CD4-positive, alpha-beta T cell (primary cell): ENCODE measurements around the gene NXPH1. TPM values are rescaled to one million over a fixed set of nuclear protein-coding genes. Genes with fewer than 3 reads are reported as not detected.

Experiments used
- ATAC-seq: fragments of 200-7000 bp; cut with Tn5 transposase; one replicate; pipeline ENCODE4 v1.10.0; 2022; ENCODE audit warnings: mild to moderate bottlenecking; ENCODE audit not compliant: poor library complexity
- CTCF ChIA-PET: fragments of 350-600 bp; sonication (Branson Sonifier 250); formaldehyde crosslinking; loops from one replicate; lab custom pipeline; 2021; ENCODE audit warnings: antibody characterized with exemption, inconsistent platforms; lab: Charles Lee
- POLR2A ChIA-PET: fragments of 350-600 bp; sonication (Branson Sonifier 250); formaldehyde crosslinking; loops from one replicate; lab custom pipeline; 2021; ENCODE audit warnings: antibody characterized with exemption, inconsistent platforms; lab: Charles Lee
- DNase-seq, 14 experiments: peaks; one replicate each; pipeline ENCODE4 v3.0.0-alpha.2; 2013 to 2020; ENCODE audit warnings: mixed read lengths in 2 of 14
- H3K27ac ChIP-seq, 2 donors: one replicate each; pipeline versions ENCODE4 v1.5.1 to v1.7.0; 2013; ENCODE audit warnings: low read length in 2 of 2, low read depth in 1 of 2, mild to moderate bottlenecking in 1 of 2
- H3K27me3 ChIP-seq, 2 experiments: 1 replicate in 1 of 2; 2 replicates in 1 of 2; pipeline versions ENCODE4 v1.6.1 to v1.7.0; 2013; ENCODE audit warnings: low read length in 2 of 2, control low read depth in 1 of 2, mild to moderate bottlenecking in 1 of 2, moderate library complexity in 1 of 2; ENCODE audit not compliant: insufficient read depth in 2 of 2, control insufficient read depth in 1 of 2
- H3K36me3 ChIP-seq: one replicate; pipeline ENCODE4 v1.6.1; 2013; ENCODE audit warnings: low read length, control low read depth; ENCODE audit not compliant: insufficient read depth
- H3K4me1 ChIP-seq: one replicate; pipeline ENCODE4 v1.6.1; 2013; ENCODE audit warnings: low read length, control low read depth; ENCODE audit not compliant: insufficient read depth
- H3K4me3 ChIP-seq: one replicate; pipeline ENCODE4 v1.5.1; 2013; ENCODE audit warnings: mild to moderate bottlenecking, low read length, moderate library complexity
- H3K9me3 ChIP-seq, 2 experiments: 1 replicate in 1 of 2; 2 replicates in 1 of 2; pipeline versions ENCODE4 v1.6.1 to v1.7.0; 2013; ENCODE audit warnings: low read length in 2 of 2, mild to moderate bottlenecking in 2 of 2, control low read depth in 1 of 2, moderate library complexity in 1 of 2; ENCODE audit not compliant: control insufficient read depth in 1 of 2, insufficient read depth in 1 of 2
- H3K27ac Mint-ChIP-seq: one replicate; pipeline ENCODE4 v1.8.0; 2020; ENCODE audit warnings: mixed read lengths
- H3K27me3 Mint-ChIP-seq: one replicate; pipeline ENCODE4 v1.8.0; 2021; ENCODE audit warnings: mixed read lengths
- H3K36me3 Mint-ChIP-seq: one replicate; pipeline ENCODE4 v1.8.0; 2021; ENCODE audit warnings: low read depth, mixed read lengths
- H3K4me1 Mint-ChIP-seq: one replicate; pipeline ENCODE4 v1.8.0; 2021; ENCODE audit warnings: low read depth, mixed read lengths
- H3K4me3 Mint-ChIP-seq: one replicate; pipeline ENCODE4 v1.8.0; 2020; ENCODE audit warnings: mild to moderate bottlenecking, mixed read lengths
- H3K9me3 Mint-ChIP-seq: one replicate; pipeline ENCODE4 v1.8.0; 2020; ENCODE audit warnings: mixed read lengths
- intact Hi-C, 2 experiments: fragments of 100-400 bp; cut with DNase I in 1 of 2; cut with micrococcal nuclease in 1 of 2; formaldehyde crosslinking; loops; one replicate each; pipeline versions ENCODE4 v1.15.1 to v1.9.0; 2023 to 2025; cut with DNase I, micrococcal nuclease
- total RNA-seq, 174 experiments: library from RNA in 2 of 174; stranded (reverse) in 2 of 174; gene quantifications; one replicate each; pipeline ENCODE4 v1.2.3 and lab custom pipeline; 2021 to 2026
- TF ChIP-seq, protein P1 (sequence below): fragments of 200-600 bp; IDR thresholded peaks from one replicate; pipeline ENCODE4 v1.8.0; 2022; ENCODE audit warnings: antibody characterized with exemption, mild to moderate bottlenecking

Gene NXPH1
- total RNA-seq, 2 experiments from 2014 or later = not detected

DNA sequence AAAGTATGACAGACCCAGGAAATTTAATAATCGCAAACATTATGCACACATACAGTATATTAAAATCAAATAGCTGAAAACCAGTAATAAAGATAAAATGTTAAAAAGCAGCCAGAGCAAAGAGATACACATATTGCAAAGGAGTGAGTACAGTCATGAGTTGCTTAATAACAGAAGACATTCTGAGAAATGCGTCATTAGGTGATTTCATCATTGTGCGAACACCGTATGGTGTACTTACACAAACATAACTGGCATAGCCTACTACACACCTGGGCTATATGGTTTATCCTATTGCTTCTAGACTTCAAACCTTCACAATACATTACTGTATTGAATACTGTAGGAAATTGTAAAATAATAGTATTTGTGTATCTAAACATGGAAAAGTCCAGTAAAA, 367.6 kb downstream of the NXPH1 start:
- H3K27ac Mint-ChIP-seq = no peak overlapping the region
- TF ChIP-seq, protein P1, sequence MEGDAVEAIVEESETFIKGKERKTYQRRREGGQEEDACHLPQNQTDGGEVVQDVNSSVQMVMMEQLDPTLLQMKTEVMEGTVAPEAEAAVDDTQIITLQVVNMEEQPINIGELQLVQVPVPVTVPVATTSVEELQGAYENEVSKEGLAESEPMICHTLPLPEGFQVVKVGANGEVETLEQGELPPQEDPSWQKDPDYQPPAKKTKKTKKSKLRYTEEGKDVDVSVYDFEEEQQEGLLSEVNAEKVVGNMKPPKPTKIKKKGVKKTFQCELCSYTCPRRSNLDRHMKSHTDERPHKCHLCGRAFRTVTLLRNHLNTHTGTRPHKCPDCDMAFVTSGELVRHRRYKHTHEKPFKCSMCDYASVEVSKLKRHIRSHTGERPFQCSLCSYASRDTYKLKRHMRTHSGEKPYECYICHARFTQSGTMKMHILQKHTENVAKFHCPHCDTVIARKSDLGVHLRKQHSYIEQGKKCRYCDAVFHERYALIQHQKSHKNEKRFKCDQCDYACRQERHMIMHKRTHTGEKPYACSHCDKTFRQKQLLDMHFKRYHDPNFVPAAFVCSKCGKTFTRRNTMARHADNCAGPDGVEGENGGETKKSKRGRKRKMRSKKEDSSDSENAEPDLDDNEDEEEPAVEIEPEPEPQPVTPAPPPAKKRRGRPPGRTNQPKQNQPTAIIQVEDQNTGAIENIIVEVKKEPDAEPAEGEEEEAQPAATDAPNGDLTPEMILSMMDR = no peak
- Histone ChIP-seq H3K9me3 (peaks cover 3 to 5% of the 10 kb centered on the region in 2 experiments), H3K4me3 (no peak overlapping the region), H3K27ac (no peak overlapping the region), H3K4me1 (no peaks in the 10 kb centered on the region), H3K36me3 (no peaks in the 10 kb centered on the region), H3K27me3 (no peaks in the 10 kb centered on the region)
- no peak overlapping the region for H3K4me3 Mint-ChIP-seq
- no peaks in the 10 kb centered on the region for H3K36me3 Mint-ChIP-seq
- CTCF ChIA-PET = no interaction called here
- ATAC-seq = no peak
- peaks cover 5% of the 10 kb centered on the region for H3K9me3 Mint-ChIP-seq
- POLR2A ChIA-PET = no interaction called here
- no peaks in the 10 kb centered on the region for H3K27me3 Mint-ChIP-seq
- H3K4me1 Mint-ChIP-seq = no peaks in the 10 kb centered on the region
- DNase-seq = no peak
- intact Hi-C loops = no loop called here

Other genes starting within 250 kb of the NXPH1 start
- gene ICA1, start 171.4 kb upstream of the NXPH1 start, total RNA-seq = 1 to 10 TPM in 1 of 2 experiments, under 1 TPM in 1; 0.95 to 1.7 TPM